HUES6 (cell line): Measurements from ENCODE around the gene AP2M1.

Experiments used
- H3K27ac ChIP-seq: 2 replicates; pipeline ENCODE4 v1.7.0; 2013; ENCODE audit warnings: low read depth, mild to moderate bottlenecking, low read length, inconsistent platforms
- H3K27me3 ChIP-seq: 2 replicates; pipeline ENCODE4 v1.6.1; 2013; ENCODE audit warnings: low read length; ENCODE audit not compliant: control insufficient read depth, insufficient read depth
- H3K36me3 ChIP-seq: 2 replicates; pipeline ENCODE4 v1.6.1; 2013; ENCODE audit warnings: low read length; ENCODE audit not compliant: control insufficient read depth, insufficient read depth
- H3K4me1 ChIP-seq: 2 replicates; pipeline ENCODE4 v1.6.1; 2013; ENCODE audit warnings: low read length; ENCODE audit not compliant: control insufficient read depth, insufficient read depth
- H3K4me3 ChIP-seq: 2 replicates; pipeline ENCODE4 v1.5.1; 2013; ENCODE audit warnings: low read depth, low read length
- H3K9ac ChIP-seq: one replicate; pipeline ENCODE4 v1.6.1; 2013; ENCODE audit warnings: mild to moderate bottlenecking, low read length
- H3K9me3 ChIP-seq: 2 replicates; pipeline ENCODE4 v1.6.1; 2013; ENCODE audit warnings: low read depth, low read length; ENCODE audit not compliant: control insufficient read depth, insufficient read depth

AP2M1 gene

GRCh38 chr3:184174646-184175492 is at the start of gene AP2M1:
Gene AP2M1 (plus strand): TSS chr3:184174855. CDS start chr3:184176994, 2,139 bp downstream.
- H3K4me3 ChIP-seq, result peak within 1 kb of the TSS; percentile 96
- H3K27me3 ChIP-seq, result no peaks in the 10 kb centered on the region
- H3K27ac ChIP-seq, result peak within 1 kb of the TSS; percentile 95; the same call in 1 of the 2 replicates
- peak within 1 kb of the TSS; percentile 98 for H3K9ac ChIP-seq
- H3K4me1 ChIP-seq, result peaks cover 19% of the 10 kb centered on the region
- peaks cover 56% of the 10 kb centered on the region for H3K36me3 ChIP-seq
- no peaks in the 10 kb centered on the region for H3K9me3 ChIP-seq

- H3K27me3 ChIP-seq, result no peaks in the 10 kb centered on the region
- H3K4me1 ChIP-seq, result peaks cover 2% of the 10 kb centered on the region; the same call in 1 of the 2 replicates
- H3K4me3 ChIP-seq, result no peak overlapping the region
- no peak overlapping the region for H3K9ac ChIP-seq
- H3K27ac ChIP-seq, result no peak overlapping the region
- no peaks in the 10 kb centered on the region for H3K9me3 ChIP-seq
- no peaks in the 10 kb centered on the region for H3K36me3 ChIP-seq
Measured at GRCh38 chr3:184126006-184126405, 48.6 kb upstream of the AP2M1 start.

GRCh38 chr3:184129012-184129411 is 45.6 kb upstream of the AP2M1 start:
- no peaks in the 10 kb centered on the region for H3K9me3 ChIP-seq
- no peak overlapping the region for H3K27ac ChIP-seq
- H3K27me3 ChIP-seq, result no peaks in the 10 kb centered on the region
- peaks cover 2% of the 10 kb centered on the region for H3K4me1 ChIP-seq
- H3K36me3 ChIP-seq, result no peaks in the 10 kb centered on the region
- no peak overlapping the region for H3K9ac ChIP-seq
- no peak overlapping the region for H3K4me3 ChIP-seq

- peaks cover 8% of the 10 kb centered on the region for H3K4me1 ChIP-seq
- H3K27ac ChIP-seq, result no peak overlapping the region
- H3K9me3 ChIP-seq, result no peaks in the 10 kb centered on the region
- no peak overlapping the region for H3K4me3 ChIP-seq
- H3K36me3 ChIP-seq, result peaks cover 11% of the 10 kb centered on the region; the same call in 1 of the 2 replicates
- no peaks in the 10 kb centered on the region for H3K27me3 ChIP-seq
- no peak overlapping the region for H3K9ac ChIP-seq
Measured at GRCh38 chr3:184132945-184133344, 41.7 kb upstream of the AP2M1 start.

GRCh38 chr3:184133840-184134745 is 40.6 kb upstream of the AP2M1 start:
- Histone ChIP-seq H3K27me3 (no peaks in the 10 kb centered on the region), H3K4me1 (peaks cover 5% of the 10 kb centered on the region; the same call in 1 of the 2 replicates), H3K27ac (no peak overlapping the region), H3K9me3 (no peaks in the 10 kb centered on the region), H3K4me3 (peak overlapping the region; percentile 85), H3K36me3 (peaks cover 12% of the 10 kb centered on the region; the same call in 1 of the 2 replicates), H3K9ac (peak overlapping the region; percentile 93)

- Histone ChIP-seq H3K27ac (no peak overlapping the region), H3K4me3 (peak overlapping the region; percentile 85), H3K4me1 (peaks cover 5% of the 10 kb centered on the region; the same call in 1 of the 2 replicates)
Measured at GRCh38 chr3:184134746-184135148, 39.9 kb upstream of the AP2M1 start.

GRCh38 chr3:184135149-184135910 is 39.3 kb upstream of the AP2M1 start, which contains the start of gene EIF2B5:
Gene EIF2B5 (plus strand): TSS chr3:184135358. CDS start chr3:184135386, 28 bp downstream.
- Histone ChIP-seq H3K27ac (no peak within 1 kb of the TSS; the same call in 1 of the 2 replicates), H3K4me1 (peaks cover 5% of the 10 kb centered on the region; the same call in 1 of the 2 replicates)

More at GRCh38 chr3:184134746-184135148, 39.9 kb upstream of the AP2M1 start:
- H3K9me3 ChIP-seq, result no peaks in the 10 kb centered on the region
- H3K36me3 ChIP-seq, result peaks cover 12% of the 10 kb centered on the region; the same call in 1 of the 2 replicates
- H3K9ac ChIP-seq, result peak overlapping the region; percentile 93
- no peaks in the 10 kb centered on the region for H3K27me3 ChIP-seq

GRCh38 chr3:184135911-184136260 is 38.8 kb upstream of the AP2M1 start:
- peak overlapping the region; percentile 85 for H3K4me3 ChIP-seq
- no peaks in the 10 kb centered on the region for H3K9me3 ChIP-seq
- no peaks in the 10 kb centered on the region for H3K27me3 ChIP-seq
- peaks cover 22% of the 10 kb centered on the region for H3K36me3 ChIP-seq
- H3K27ac ChIP-seq, result no peak overlapping the region
- H3K9ac ChIP-seq, result peak overlapping the region; percentile 93
- peaks cover 5% of the 10 kb centered on the region; the same call in 1 of the 2 replicates for H3K4me1 ChIP-seq

More at GRCh38 chr3:184135149-184135910, 39.3 kb upstream of the AP2M1 start, which contains the start of gene EIF2B5:
- Histone ChIP-seq H3K9me3 (no peaks in the 10 kb centered on the region), H3K27me3 (no peaks in the 10 kb centered on the region), H3K36me3 (peaks cover 17% of the 10 kb centered on the region), H3K9ac (peak within 1 kb of the TSS; percentile 93), H3K4me3 (peak within 1 kb of the TSS; percentile 85)

- Histone ChIP-seq H3K27ac (no peak overlapping the region), H3K27me3 (no peaks in the 10 kb centered on the region), H3K9me3 (no peaks in the 10 kb centered on the region), H3K4me3 (no peak overlapping the region), H3K9ac (no peak overlapping the region), H3K36me3 (peaks cover 66% of the 10 kb centered on the region), H3K4me1 (peaks cover 5% of the 10 kb centered on the region; the same call in 1 of the 2 replicates)
Measured at GRCh38 chr3:184140436-184140835, 34.2 kb upstream of the AP2M1 start.

GRCh38 chr3:184142199-184142598 is 32.5 kb upstream of the AP2M1 start:
- no peak overlapping the region for H3K27ac ChIP-seq
- H3K27me3 ChIP-seq, result no peaks in the 10 kb centered on the region
- H3K9ac ChIP-seq, result no peak overlapping the region
- H3K36me3 ChIP-seq, result peaks cover 69% of the 10 kb centered on the region
- H3K4me3 ChIP-seq, result no peak overlapping the region
- H3K9me3 ChIP-seq, result no peaks in the 10 kb centered on the region
- H3K4me1 ChIP-seq, result no peaks in the 10 kb centered on the region
